ENCODE data around the gene FGF7. TPM values are rescaled to one million over a fixed set of nuclear protein-coding genes. Genes with fewer than 3 reads are reported as not detected.

The FGF7 gene
- total and polyA plus RNA-seq, 9 of the 15 experiments (the other 6 are each of a cell fraction or from before 2014, with no cell fraction given), result not detected

DNA sequence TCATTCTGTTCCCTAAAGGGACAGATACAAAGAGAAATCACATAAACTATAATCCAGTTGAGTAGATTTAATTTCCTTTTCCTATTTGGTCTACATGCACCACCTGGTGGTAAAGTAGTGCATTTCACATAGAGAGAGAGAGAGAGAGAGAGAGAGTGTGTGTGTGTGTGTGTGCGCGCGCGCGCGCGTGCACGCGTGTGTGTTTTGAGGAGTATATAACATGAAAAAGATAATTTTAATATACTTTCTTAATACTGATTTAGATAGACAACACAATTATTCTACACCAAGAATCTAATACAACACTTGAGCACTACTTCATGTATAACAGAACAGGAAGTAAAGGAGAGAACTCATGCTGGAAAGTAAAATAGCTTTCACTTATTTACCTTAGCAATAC, 1.1 kb upstream of the FGF7 start (continued):
- no peak for TF ChIP-seq PHF8 (IDR thresholded peaks at IDR 0.05; ENCODE audit: borderline replicate concordance, low read length)
- no peak for TF ChIP-seq ZNF3 (CRISPR knock-in tag; IDR thresholded peaks at IDR 0.05)
- TF ChIP-seq ZSCAN32 (CRISPR knock-in tag; IDR thresholded peaks at IDR 0.05), result no peak

DNA sequence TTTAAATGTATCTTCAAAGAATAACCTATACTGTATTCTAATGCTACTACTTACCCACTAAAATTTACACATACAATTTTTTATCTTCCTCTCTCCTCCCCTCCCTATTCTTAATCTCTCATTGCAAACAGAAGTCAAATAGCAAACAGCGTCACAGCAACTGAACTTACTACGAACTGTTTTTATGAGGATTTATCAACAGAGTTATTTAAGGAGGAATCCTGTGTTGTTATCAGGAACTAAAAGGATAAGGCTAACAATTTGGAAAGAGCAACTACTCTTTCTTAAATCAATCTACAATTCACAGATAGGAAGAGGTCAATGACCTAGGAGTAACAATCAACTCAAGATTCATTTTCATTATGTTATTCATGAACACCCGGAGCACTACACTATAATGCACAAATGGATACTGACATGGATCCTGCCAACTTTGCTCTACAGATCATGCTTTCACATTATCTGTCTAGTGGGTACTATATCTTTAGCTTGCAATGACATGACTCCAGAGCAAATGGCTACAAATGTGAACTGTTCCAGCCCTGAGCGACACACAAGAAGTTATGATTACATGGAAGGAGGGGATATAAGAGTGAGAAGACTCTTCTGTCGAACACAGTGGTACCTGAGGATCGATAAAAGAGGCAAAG, 984 bp downstream of the FGF7 start:
- no peaks in the 10 kb centered on the region for H3K36me3 ChIP-seq (ENCODE audit: control insufficient read depth, insufficient read depth, low read length)
- CTCF ChIA-PET (ENCODE audit: low intra/inter-chr PET ratio), result no interaction called here
- H4K20me1 ChIP-seq (replicated peaks; ENCODE audit: control insufficient read depth, insufficient read depth, low read length), result no peaks in the 10 kb centered on the region
- no peak overlapping the region for H3K27ac ChIP-seq (ENCODE audit: extremely low read depth, low read depth, low read length)
- H3K4me3 ChIP-seq, result no peak overlapping the region
- H2AFZ ChIP-seq (ENCODE audit: low read depth, low read length), result no peak overlapping the region
- ATAC-seq (no peak), DNase-seq (ENCODE audit: extremely low read depth in 1 of 4, low spot score in 3 of 4) (no peak), FAIRE-seq (no peak)
- no peak overlapping the region for H3K4me2 ChIP-seq (ENCODE audit: insufficient read depth, low read length)
- BruUV-seq (replicated peaks), result no TSS peak
- no peaks in the 10 kb centered on the region for H3K27me3 ChIP-seq (ENCODE audit: control insufficient read depth in 2 of 2, insufficient read depth in 2 of 2, low read length in 2 of 2)
- TF ChIP-seq ZNF274 (IDR thresholded peaks at IDR 0.05; ENCODE audit: borderline replicate concordance, low read depth, low read length), result no peak
- TF ChIP-seq NUFIP1 (IDR thresholded peaks at IDR 0.05; ENCODE audit: partially characterized antibody), result no peak
- TF ChIP-seq ILF3 (IDR thresholded peaks at IDR 0.05; ENCODE audit: borderline replicate concordance), result no peak
- no peak for TF ChIP-seq TARDBP (IDR thresholded peaks at IDR 0.05)
- no peak for TF ChIP-seq CBX5 (IDR thresholded peaks at IDR 0.05; ENCODE audit: borderline replicate concordance, low read depth)
- H3K4me1 ChIP-seq (replicated peaks in 1 of 2; ENCODE audit: control insufficient read depth in 2 of 2, insufficient read depth in 2 of 2, low read length in 2 of 2), result no peaks in the 10 kb centered on the region
- H3K79me2 ChIP-seq (ENCODE audit: control insufficient read depth, insufficient read depth, low read length), result no peaks in the 10 kb centered on the region
- no peak overlapping the region for H3K9ac ChIP-seq (ENCODE audit: insufficient read depth in 1 of 2, low read depth in 2 of 2, low read length in 2 of 2)
- no peaks in the 10 kb centered on the region for H3K9me1 ChIP-seq (ENCODE audit: control insufficient read depth, insufficient read depth, low read length)
- in situ Hi-C loops (cut with MboI), result no loop called here
- POLR2A ChIA-PET, result no interaction called here
- intact Hi-C loops (cut with micrococcal nuclease), result loop anchor here (2.0 to 10.0 kb wide), 5 partner anchors 53 to 1069 kb away; no protein-coding TSS in a partner anchor
- no peaks in the 10 kb centered on the region for H3K9me3 ChIP-seq (replicated peaks; ENCODE audit: control insufficient read depth, insufficient read depth, low read depth, low read length)
- WGBS (ENCODE audit: insufficient coverage, low coverage, missing lambda C conversion rate), result 1% methylated on average over 6 of the region's 6 CpGs
